Measurements from ENCODE around the gene RBM44. TPM values are rescaled to one million over a fixed set of nuclear protein-coding genes. Genes with fewer than 3 reads are reported as not detected.
"Not testable (repeated sequence)": the region's sequence is repeated elsewhere in the genome, so short reads cannot be mapped to it uniquely, and the experiment has no call there.

The RBM44 gene
- total and polyA plus RNA-seq, 10 donors, result 0.29 to 3.1 (median 1.5) TPM

- no peaks in the 10 kb centered on the region for H3K4me1 ChIP-seq
- DNase-seq, result no peak
- WGBS, 5 donors, result 86 to 96% (median 93%) methylated on average over 15 of the region's 15 CpGs
- no peak overlapping the region for H3K4me3 ChIP-seq
- TF ChIP-seq CTCF (IDR thresholded peaks at IDR 0.05 in 8 of 11, conservative IDR thresholded peaks at IDR 0.05 in 3 of 11) (no peak), POLR2AphosphoS5 (IDR thresholded peaks at IDR 0.05) (no peak), POLR2A (IDR thresholded peaks at IDR 0.05) (no peak)
- intact Hi-C loops (cut with DNase I; ENCODE audit: low total_unique reads), result no loop called here
- H3K36me3 ChIP-seq, result peaks cover 9 to 100% (median 83%) of the 10 kb centered on the region in 6 donors
- H3K27ac ChIP-seq, result no peak overlapping the region
- no peaks in the 10 kb centered on the region for H3K27me3 ChIP-seq (replicated peaks in 1 of 7)
- no peaks in the 10 kb centered on the region for H3K9me3 ChIP-seq
Observed at GRCh38 chr2:237773826-237774225, 24.8 kb upstream of the RBM44 start.

- no peak overlapping the region for H3K27ac ChIP-seq
- intact Hi-C loops (cut with DNase I; ENCODE audit: low total_unique reads), result no loop called here
- DNase-seq, result no peak
Observed at GRCh38 chr2:237774811-237775553, 23.6 kb upstream of the RBM44 start.

GRCh38 chr2:237779521-237779920 lies 19.1 kb upstream of the RBM44 start:
- Histone ChIP-seq H3K9me3 (peaks cover 0 to 14% (median 7%) of the 10 kb centered on the region in 8 donors), H3K36me3 (peaks cover 6 to 90% (median 72%) of the 10 kb centered on the region in 6 donors), H3K4me1 (no peaks in the 10 kb centered on the region), H3K27ac (no peak overlapping the region), H3K4me3 (no peak overlapping the region), H3K27me3 (replicated peaks in 1 of 7) (no peaks in the 10 kb centered on the region)
- intact Hi-C loops (cut with DNase I; ENCODE audit: low total_unique reads), result no loop called here
- WGBS, 5 donors, result 89 to 96% (median 94%) methylated on average over 12 to 14 of the region's 14 CpGs
- no peak for DNase-seq
- TF ChIP-seq CTCF (IDR thresholded peaks at IDR 0.05 in 8 of 11, conservative IDR thresholded peaks at IDR 0.05 in 3 of 11), result no peak
- TF ChIP-seq POLR2A (IDR thresholded peaks at IDR 0.05), result no peak
- peak in 2 of 3 donors; percentile 23 to 51 for TF ChIP-seq POLR2AphosphoS5 (IDR thresholded peaks at IDR 0.05)

More at GRCh38 chr2:237774811-237775553, 23.6 kb upstream of the RBM44 start:
- H3K27me3 ChIP-seq (replicated peaks in 1 of 7), result no peaks in the 10 kb centered on the region
- TF ChIP-seq CTCF (IDR thresholded peaks at IDR 0.05 in 8 of 11, conservative IDR thresholded peaks at IDR 0.05 in 3 of 11) (peak; percentile 8 to 73 (median 59)), POLR2AphosphoS5 (IDR thresholded peaks at IDR 0.05) (peak in 1 of 3 donors; percentile 42), POLR2A (IDR thresholded peaks at IDR 0.05) (no peak)
- no peaks in the 10 kb centered on the region for H3K9me3 ChIP-seq
- no peaks in the 10 kb centered on the region for H3K4me1 ChIP-seq
- H3K4me3 ChIP-seq, result no peak overlapping the region
- 81 to 88% (median 86%) methylated on average over 9 to 13 of the region's 13 CpGs for WGBS, 5 donors
- H3K36me3 ChIP-seq, result peaks cover 6 to 100% (median 85%) of the 10 kb centered on the region in 6 donors

GRCh38 chr2:237782181-237782580 lies 16.4 kb upstream of the RBM44 start:
- 84 to 98% (median 96%) methylated on average over 3 to 7 of the region's 7 CpGs for WGBS, 5 donors
- peaks cover 3 to 36% (median 21%) of the 10 kb centered on the region in 8 donors for H3K9me3 ChIP-seq
- intact Hi-C loops (cut with DNase I; ENCODE audit: low total_unique reads), result no loop called here
- no peak for DNase-seq
- peaks cover 6 to 89% (median 69%) of the 10 kb centered on the region in 6 donors for H3K36me3 ChIP-seq
- H3K27ac ChIP-seq, result no peak overlapping the region
- H3K4me1 ChIP-seq, result no peaks in the 10 kb centered on the region
- no peak for TF ChIP-seq POLR2A (IDR thresholded peaks at IDR 0.05)
- peak in 1 of 3 donors; percentile 12 for TF ChIP-seq POLR2AphosphoS5 (IDR thresholded peaks at IDR 0.05)
- no peak for TF ChIP-seq CTCF (IDR thresholded peaks at IDR 0.05 in 8 of 11, conservative IDR thresholded peaks at IDR 0.05 in 3 of 11)
- no peaks in the 10 kb centered on the region for H3K27me3 ChIP-seq (replicated peaks in 1 of 7)
- no peak overlapping the region for H3K4me3 ChIP-seq

GRCh38 chr2:237783678-237784077 lies 14.9 kb upstream of the RBM44 start:
- peaks cover 3 to 40% (median 23%) of the 10 kb centered on the region in 8 donors for H3K9me3 ChIP-seq
- H3K27me3 ChIP-seq (replicated peaks in 1 of 7); H3K4me1 ChIP-seq; DNase-seq; H3K27ac ChIP-seq; intact Hi-C loops (cut with DNase I; ENCODE audit: low total_unique reads); H3K4me3 ChIP-seq: not testable (repeated sequence)
- H3K36me3 ChIP-seq, result peaks cover 0 to 85% (median 57%) of the 10 kb centered on the region in 6 donors
- WGBS, 5 donors, result 85 to 100% (median 95%) methylated on average over 2 to 4 of the region's 5 CpGs

All from spleen (tissue), 11 donors.